CD4-positive, CD25-positive, alpha-beta regulatory T cell (primary cell): ENCODE measurements around the gene TAF11. TPM values are rescaled to one million over a fixed set of nuclear protein-coding genes. Genes with fewer than 3 reads are reported as not detected.

Experiments used
- ATAC-seq, 2 donors: fragments of 150-1000 bp; cut with Tn5 transposase; one replicate each; pipeline ENCODE4 v1.10.0; 2021; ENCODE audit warnings: low read depth in 2 of 2, moderate number of reproducible peaks in 2 of 2, moderate library complexity in 1 of 2
- DNase-seq, 3 donors: peaks; one replicate each; pipeline versions ENCODE4 v3.0.0 to v3.0.0-alpha.2; 2012 to 2022; ENCODE audit warnings: mixed read lengths in 1 of 3
- H3K27ac ChIP-seq: one replicate; pipeline ENCODE4 v1.7.0; 2013; ENCODE audit warnings: mild to moderate bottlenecking, low read length; ENCODE audit not compliant: insufficient read depth, poor library complexity, severe bottlenecking
- H3K27me3 ChIP-seq: one replicate; pipeline ENCODE4 v1.7.0; 2013; ENCODE audit warnings: low read length; ENCODE audit not compliant: control insufficient read depth, insufficient read depth
- H3K36me3 ChIP-seq: one replicate; pipeline ENCODE4 v1.7.0; 2013; ENCODE audit warnings: mild to moderate bottlenecking, low read length, moderate library complexity; ENCODE audit not compliant: control insufficient read depth, insufficient read depth
- H3K4me1 ChIP-seq: 2 replicates; pipeline ENCODE4 v1.7.0; 2013; ENCODE audit warnings: mild to moderate bottlenecking, low read length; ENCODE audit not compliant: insufficient read depth, control insufficient read depth, poor library complexity, severe bottlenecking
- H3K4me3 ChIP-seq: one replicate; pipeline ENCODE4 v1.7.0; 2013; ENCODE audit warnings: low read depth, mild to moderate bottlenecking, low read length, moderate library complexity
- H3K9me3 ChIP-seq, 2 experiments: 1 replicate in 1 of 2; 2 replicates in 1 of 2; pipeline ENCODE4 v1.7.0; 2013; ENCODE audit warnings: low read length in 2 of 2, mild to moderate bottlenecking in 1 of 2, moderate library complexity in 1 of 2; ENCODE audit not compliant: control insufficient read depth in 2 of 2
- H3K27ac Mint-ChIP-seq, 3 donors: one replicate each; pipeline ENCODE4 v1.8.0; 2020 to 2022; ENCODE audit warnings: mild to moderate bottlenecking in 3 of 3, mixed read lengths in 3 of 3, moderate library complexity in 2 of 3
- H3K27me3 Mint-ChIP-seq: one replicate; pipeline ENCODE4 v1.8.0; 2022; ENCODE audit warnings: mild to moderate bottlenecking, mixed read lengths
- H3K36me3 Mint-ChIP-seq: one replicate; pipeline ENCODE4 v1.8.0; 2020; ENCODE audit warnings: mixed read lengths
- H3K4me1 Mint-ChIP-seq, 4 donors: one replicate each; pipeline ENCODE4 v1.8.0; 2020 to 2022; ENCODE audit warnings: mixed read lengths in 4 of 4, mild to moderate bottlenecking in 1 of 4
- H3K4me3 Mint-ChIP-seq, 4 donors: one replicate each; pipeline ENCODE4 v1.8.0; 2020 to 2022; ENCODE audit warnings: mild to moderate bottlenecking in 4 of 4, mixed read lengths in 4 of 4, moderate library complexity in 3 of 4
- H3K9me3 Mint-ChIP-seq, 7 donors: one replicate each; pipeline ENCODE4 v1.8.0; 2020 to 2022; ENCODE audit warnings: mixed read lengths in 7 of 7, mild to moderate bottlenecking in 3 of 7, moderate library complexity in 2 of 7
- polyA plus RNA-seq, 4 donors: library from polyadenylated mRNA; unstranded; fragments of 300-500 nt; fragmentation: Illumina TruSeq; gene quantifications; one replicate each; pipeline ENCODE4 v1.2.3, GENCODE V29; 2021
- total RNA-seq: library from RNA; stranded (reverse); gene quantifications from one replicate; pipeline ENCODE4 v1.2.3, GENCODE V29; 2022

TAF11 gene
- total and polyA plus RNA-seq, 5 donors from 2014 or later: 16.3 to 39.1 (median 24.3) TPM

- ATAC-seq (no peak), DNase-seq (no peak)
- Mint-ChIP-seq H3K27ac (peak overlapping the region in 1 of 3 donors; percentile 64), H3K4me1 (peaks cover 0 to 17% (median 2%) of the 10 kb centered on the region in 4 donors), H3K9me3 (no peaks in the 10 kb centered on the region), H3K27me3 (no peaks in the 10 kb centered on the region), H3K4me3 (no peak overlapping the region), H3K36me3 (peaks cover 29% of the 10 kb centered on the region)
- Histone ChIP-seq H3K4me3 (no peak overlapping the region), H3K27me3 (no peaks in the 10 kb centered on the region), H3K36me3 (peaks cover 13% of the 10 kb centered on the region), H3K4me1 (no peaks in the 10 kb centered on the region), H3K27ac (no peak overlapping the region), H3K9me3 (no peaks in the 10 kb centered on the region)
These were observed 48.0 kb downstream of the TAF11 start for GRCh38 chr6:34839666-34840352.

- Mint-ChIP-seq H3K4me3 (no peak overlapping the region), H3K36me3 (peaks cover 32% of the 10 kb centered on the region), H3K27me3 (no peaks in the 10 kb centered on the region), H3K4me1 (peaks cover 0 to 19% (median 2%) of the 10 kb centered on the region in 4 donors), H3K9me3 (no peaks in the 10 kb centered on the region), H3K27ac (no peak overlapping the region)
- Histone ChIP-seq H3K9me3 (no peaks in the 10 kb centered on the region), H3K4me1 (no peaks in the 10 kb centered on the region), H3K27me3 (no peaks in the 10 kb centered on the region), H3K4me3 (no peak overlapping the region), H3K36me3 (peaks cover 13% of the 10 kb centered on the region), H3K27ac (no peak overlapping the region)
- no peak for ATAC-seq
- no peak for DNase-seq
These were observed 50.3 kb downstream of the TAF11 start for GRCh38 chr6:34837528-34837927.

- H3K36me3 Mint-ChIP-seq: peaks cover 32% of the 10 kb centered on the region
- no peak overlapping the region for H3K27ac Mint-ChIP-seq
These were observed 51.4 kb downstream of the TAF11 start for GRCh38 chr6:34836451-34836850.

GRCh38 chr6:34836008-34836407 lies 51.8 kb downstream of the TAF11 start:
- Histone ChIP-seq H3K27ac (no peak overlapping the region), H3K9me3 (no peaks in the 10 kb centered on the region), H3K4me3 (no peak overlapping the region), H3K27me3 (no peaks in the 10 kb centered on the region), H3K4me1 (no peaks in the 10 kb centered on the region), H3K36me3 (peaks cover 13% of the 10 kb centered on the region)
- ATAC-seq (no peak), DNase-seq (no peak)
- Mint-ChIP-seq H3K4me1 (peaks cover 0 to 15% (median 2%) of the 10 kb centered on the region in 4 donors), H3K36me3 (peaks cover 32% of the 10 kb centered on the region), H3K9me3 (no peaks in the 10 kb centered on the region), H3K27me3 (no peaks in the 10 kb centered on the region), H3K4me3 (no peak overlapping the region), H3K27ac (no peak overlapping the region)

More at GRCh38 chr6:34836451-34836850, 51.4 kb downstream of the TAF11 start:
- Mint-ChIP-seq H3K4me1 (peaks cover 0 to 15% (median 2%) of the 10 kb centered on the region in 4 donors), H3K9me3 (no peaks in the 10 kb centered on the region), H3K4me3 (no peak overlapping the region), H3K27me3 (no peaks in the 10 kb centered on the region)
- Histone ChIP-seq H3K27ac (no peak overlapping the region), H3K9me3 (no peaks in the 10 kb centered on the region), H3K4me3 (no peak overlapping the region), H3K4me1 (no peaks in the 10 kb centered on the region), H3K27me3 (no peaks in the 10 kb centered on the region), H3K36me3 (peaks cover 13% of the 10 kb centered on the region)
- DNase-seq: no peak
- no peak for ATAC-seq

GRCh38 chr6:34834789-34835518 lies 52.9 kb downstream of the TAF11 start:
- Mint-ChIP-seq H3K27ac (no peak overlapping the region), H3K36me3 (peaks cover 36% of the 10 kb centered on the region), H3K9me3 (no peaks in the 10 kb centered on the region), H3K4me1 (peaks cover 0 to 15% (median 2%) of the 10 kb centered on the region in 4 donors), H3K4me3 (no peak overlapping the region), H3K27me3 (no peaks in the 10 kb centered on the region)
- no peaks in the 10 kb centered on the region for H3K4me1 ChIP-seq
- H3K27me3 ChIP-seq: no peaks in the 10 kb centered on the region
- ATAC-seq: no peak
- no peak overlapping the region for H3K4me3 ChIP-seq
- peaks cover 13% of the 10 kb centered on the region for H3K36me3 ChIP-seq
- H3K9me3 ChIP-seq: no peaks in the 10 kb centered on the region
- no peak for DNase-seq
- H3K27ac ChIP-seq: no peak overlapping the region

- Mint-ChIP-seq H3K36me3 (peaks cover 34% of the 10 kb centered on the region), H3K4me1 (peaks cover 0 to 8% (median 0%) of the 10 kb centered on the region in 4 donors), H3K9me3 (no peaks in the 10 kb centered on the region), H3K4me3 (no peak overlapping the region), H3K27ac (no peak overlapping the region), H3K27me3 (no peaks in the 10 kb centered on the region)
- H3K4me1 ChIP-seq: no peaks in the 10 kb centered on the region
- no peak overlapping the region for H3K4me3 ChIP-seq
- ATAC-seq (no peak), DNase-seq (no peak)
- H3K27ac ChIP-seq: no peak overlapping the region
- no peaks in the 10 kb centered on the region for H3K9me3 ChIP-seq
- no peaks in the 10 kb centered on the region for H3K27me3 ChIP-seq
- peaks cover 25% of the 10 kb centered on the region for H3K36me3 ChIP-seq
These were observed 54.9 kb downstream of the TAF11 start for GRCh38 chr6:34832942-34833341.

- no peak for ATAC-seq
- Mint-ChIP-seq H3K36me3 (peaks cover 15% of the 10 kb centered on the region), H3K4me1 (peaks cover 0 to 5% (median 0%) of the 10 kb centered on the region in 4 donors), H3K4me3 (no peak overlapping the region), H3K27ac (no peak overlapping the region), H3K27me3 (no peaks in the 10 kb centered on the region), H3K9me3 (no peaks in the 10 kb centered on the region)
- H3K4me1 ChIP-seq: no peaks in the 10 kb centered on the region
- no peak overlapping the region for H3K27ac ChIP-seq
- no peaks in the 10 kb centered on the region for H3K27me3 ChIP-seq
- no peaks in the 10 kb centered on the region for H3K9me3 ChIP-seq
- DNase-seq: no peak
- H3K4me3 ChIP-seq: no peak overlapping the region
- peaks cover 16% of the 10 kb centered on the region for H3K36me3 ChIP-seq
These were observed 58.7 kb downstream of the TAF11 start for GRCh38 chr6:34829137-34829536.
